HepG2 (cell line): ENCODE data around the gene ARL3. TPM values are rescaled to one million over a fixed set of nuclear protein-coding genes. Genes with fewer than 3 reads are reported as not detected.

Experiments
- AGO2 ChIP-seq: fragments of 200-400 bp; formaldehyde crosslinking; optimal IDR thresholded peaks from 2 replicates; pipeline ENCODE3; 2017; ENCODE audit warnings: mild to moderate bottlenecking, low read depth, low read length, moderate library complexity
- ARID2 ChIP-seq: sonication (generic); formaldehyde crosslinking; IDR thresholded peaks from 2 replicates; pipeline ENCODE4 v1.8.1; 2022; ENCODE audit warnings: mild to moderate bottlenecking, missing genetic modification reagents, borderline replicate concordance
- ASH2L ChIP-seq: fragments of 300-600, 200-600 bp; sonication (generic); IDR thresholded peaks from 2 replicates; pipeline ENCODE4 v1.7.0; 2017; ENCODE audit warnings: low read depth, mild to moderate bottlenecking, moderate library complexity, mixed read lengths, low read length; ENCODE audit not compliant: insufficient read length
- ATRX ChIP-seq: sonication (generic); formaldehyde crosslinking; IDR thresholded peaks from 2 replicates; pipeline ENCODE4 v1.4.0; 2020; ENCODE audit warnings: missing genetic modification reagents, borderline replicate concordance
- GZF1 ChIP-seq: sonication (generic); formaldehyde crosslinking; IDR thresholded peaks from 2 replicates; pipeline ENCODE4 v1.5.1; 2020; ENCODE audit warnings: mild to moderate bottlenecking, missing genetic modification reagents
- HNRNPL ChIP-seq: fragments of 200-400 bp; formaldehyde crosslinking; IDR thresholded peaks from 2 replicates; pipeline ENCODE4 v1.6.1; 2017; ENCODE audit warnings: mild to moderate bottlenecking, low read depth, low read length
- JUNB ChIP-seq: sonication (generic); formaldehyde crosslinking; IDR thresholded peaks from 2 replicates; pipeline ENCODE4 v1.8.0; 2022; ENCODE audit warnings: missing genetic modification reagents, mild to moderate bottlenecking, borderline replicate concordance
- MED1 ChIP-seq: sonication (generic); formaldehyde crosslinking; IDR thresholded peaks from 2 replicates; pipeline ENCODE4 v1.4.0; 2020; ENCODE audit warnings: missing genetic modification reagents
- MXD4 ChIP-seq: IDR thresholded peaks from 2 replicates; pipeline ENCODE4 v1.6.1; 2016; ENCODE audit warnings: mild to moderate bottlenecking, missing biosample characterization, missing genetic modification reagents
- RFX5 ChIP-seq: IDR thresholded peaks from 2 replicates; pipeline ENCODE4 v1.6.1; 2011; ENCODE audit warnings: low read depth, low read length, improper control_type of control experiment
- RXRA ChIP-seq: sonication (generic); formaldehyde crosslinking; IDR thresholded peaks from 2 replicates; pipeline ENCODE4 v1.5.1; 2020; ENCODE audit warnings: missing genetic modification reagents
- TBX3 ChIP-seq: fragments of 450-650 bp; IDR thresholded peaks from 2 replicates; pipeline ENCODE4 v1.6.1; 2017; ENCODE audit warnings: antibody characterized with exemption, mild to moderate bottlenecking, inconsistent platforms, borderline replicate concordance
- ZFAT ChIP-seq: sonication (generic); formaldehyde crosslinking; conservative IDR thresholded peaks from 2 replicates; pipeline ENCODE4 v1.8.1; 2023; ENCODE audit warnings: missing genetic modification reagents, inconsistent platforms
- ZNF30 ChIP-seq: sonication (generic); formaldehyde crosslinking; IDR thresholded peaks from 2 replicates; pipeline ENCODE4 v1.5.0; 2020; ENCODE audit warnings: mild to moderate bottlenecking, missing genetic modification reagents
- ZNF549 ChIP-seq: sonication (generic); formaldehyde crosslinking; IDR thresholded peaks from 2 replicates; pipeline ENCODE4 v1.5.0; 2020; ENCODE audit warnings: missing genetic modification reagents
- ZNF766 ChIP-seq: sonication (generic); formaldehyde crosslinking; IDR thresholded peaks from 2 replicates; pipeline ENCODE4 v1.5.0; 2020; ENCODE audit warnings: missing genetic modification reagents, borderline replicate concordance
- ZNF891 ChIP-seq: sonication (generic); formaldehyde crosslinking; IDR thresholded peaks from 2 replicates; pipeline ENCODE4 v1.5.0; 2020; ENCODE audit warnings: mild to moderate bottlenecking, missing genetic modification reagents
- ZSCAN22 ChIP-seq: sonication (generic); formaldehyde crosslinking; IDR thresholded peaks from 2 replicates; pipeline ENCODE4 v1.4.0; 2020; ENCODE audit warnings: mild to moderate bottlenecking, missing genetic modification reagents
- polyA plus RNA-seq, 8 experiments: library from polyadenylated mRNA; depleted of rRNA in 3 of 8; stranded (reverse) in 7 of 8; unstranded in 1 of 8; fragments of >200 nt; fragmentation: Illumina TruSeq in 4 of 8; extraction: Trizol in 4 of 8; gene quantifications; 2 replicates each; pipeline versions ENCODE4 v1.2.1 to v1.2.3, GENCODE V29; 2011 to 2016; ENCODE audit warnings: low read depth in 4 of 8, missing spikeins in 1 of 8, mixed read lengths in 1 of 8; ENCODE audit not compliant: insufficient read depth in 1 of 8
- total RNA-seq, 5 experiments: library from RNA; depleted of rRNA; stranded (reverse); fragments of >200 nt; fragmentation: Illumina TruSeq; extraction: Trizol; gene quantifications; 2 replicates each; pipeline ENCODE4 v1.2.3, GENCODE V29; 2016; ENCODE audit warnings: low read depth in 1 of 5
- TF ChIP-seq, protein P1 (sequence below): sonication (generic); formaldehyde crosslinking; IDR thresholded peaks from 2 replicates; pipeline ENCODE4 v1.8.0; 2022; ENCODE audit warnings: mild to moderate bottlenecking, missing genetic modification reagents, borderline replicate concordance

The ARL3 gene
- total and polyA plus RNA-seq, 2 of the 13 experiments (the other 11 are each of a cell fraction or from before 2014, with no cell fraction given) = 5.2 to 6.6 TPM

DNA sequence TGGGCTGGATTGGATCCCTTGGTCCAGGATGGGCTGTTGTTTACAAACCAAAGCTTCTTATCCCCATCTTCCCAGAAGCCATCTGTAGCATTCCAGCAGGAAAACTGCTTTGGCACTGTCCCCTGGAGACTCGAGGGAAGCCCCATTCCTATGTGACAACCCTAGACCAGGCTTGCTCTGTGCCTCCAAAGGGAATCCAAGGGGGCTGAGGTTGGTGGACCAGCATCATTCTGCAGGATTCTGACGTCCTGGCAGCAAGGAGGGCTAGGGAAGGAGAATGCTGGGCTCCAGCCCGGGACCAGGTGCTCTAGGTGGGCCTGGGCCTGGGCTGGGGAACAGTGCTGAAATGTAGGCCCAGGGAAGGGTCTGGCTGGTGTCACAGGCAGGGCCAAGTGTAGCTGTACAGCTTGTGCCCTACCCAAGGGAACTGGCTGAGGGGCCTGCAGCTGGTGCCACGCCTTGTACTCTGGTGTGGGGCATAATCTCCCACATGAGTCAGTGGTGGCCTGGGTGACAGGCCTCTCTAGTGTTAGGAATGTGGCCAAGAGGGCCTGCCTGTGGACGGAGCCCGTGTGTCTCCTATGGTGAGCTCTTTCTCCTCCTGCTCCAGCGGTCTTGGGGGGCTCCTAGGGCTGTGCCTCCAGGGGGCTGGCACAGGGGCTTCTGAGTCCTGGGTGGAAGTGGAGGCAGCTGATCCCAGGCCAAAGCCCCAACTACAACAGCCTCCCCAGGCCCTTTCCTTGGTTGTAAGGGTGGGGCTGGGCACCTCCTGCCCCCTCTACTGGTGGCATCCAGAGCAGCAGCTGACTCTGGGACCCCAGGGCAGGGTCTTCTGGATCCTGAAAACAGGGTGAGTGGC lies 44.8 kb downstream of the ARL3 start (continued):
- TF ChIP-seq ZNF891 (CRISPR knock-in tag) = 0 out of 2 replicates have a peak, but pooled peaks have one; percentile 44
- no peak for TF ChIP-seq GZF1
- TF ChIP-seq ZSCAN22 (CRISPR knock-in tag) = 0 out of 2 replicates have a peak, but pooled peaks have one; percentile 30
- TF ChIP-seq MED1 = 0 out of 2 replicates have a peak, but pooled peaks have one; percentile 15
- no peak for TF ChIP-seq JUNB (CRISPR knock-in tag)
- TF ChIP-seq RXRA (CRISPR knock-in tag) = no peak
- 0 out of 2 replicates have a peak, but pooled peaks have one; percentile 45 for TF ChIP-seq ZNF766 (CRISPR knock-in tag)
- no peak for TF ChIP-seq ZNF549
- TF ChIP-seq ASH2L = peak; percentile 36
- no peak for TF ChIP-seq RFX5
- no peak for TF ChIP-seq ZFAT (CRISPR knock-in tag)
- no peak for TF ChIP-seq TBX3
- no peak for TF ChIP-seq AGO2
- TF ChIP-seq ZNF30 = no peak
- TF ChIP-seq, protein P1, sequence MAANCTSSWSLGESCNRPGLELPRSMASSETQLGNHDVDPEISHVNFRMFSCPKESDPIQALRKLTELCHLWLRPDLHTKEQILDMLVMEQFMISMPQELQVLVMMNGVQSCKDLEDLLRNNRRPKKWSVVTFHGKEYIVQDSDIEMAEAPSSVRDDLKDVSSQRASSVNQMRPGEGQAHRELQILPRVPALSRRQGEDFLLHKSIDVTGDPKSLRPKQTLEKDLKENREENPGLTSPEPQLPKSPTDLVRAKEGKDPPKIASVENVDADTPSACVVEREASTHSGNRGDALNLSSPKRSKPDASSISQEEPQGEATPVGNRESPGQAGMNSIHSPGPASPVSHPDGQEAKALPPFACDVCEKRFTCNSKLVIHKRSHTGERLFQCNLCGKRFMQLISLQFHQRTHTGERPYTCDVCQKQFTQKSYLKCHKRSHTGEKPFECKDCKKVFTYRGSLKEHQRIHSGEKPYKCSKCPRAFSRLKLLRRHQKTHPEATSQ (CRISPR knock-in tag) = no peak
- TF ChIP-seq ATRX = no peak
- no peak for TF ChIP-seq MXD4 (CRISPR knock-in tag)
- TF ChIP-seq ARID2 (CRISPR knock-in tag) = peak; percentile 63; the same call in 1 of the 2 replicates
- 0 out of 2 replicates have a peak, but pooled peaks have one; percentile 48 for TF ChIP-seq HNRNPL
